ENCODE results near the gene UBD.

Gene UBD

DNA sequence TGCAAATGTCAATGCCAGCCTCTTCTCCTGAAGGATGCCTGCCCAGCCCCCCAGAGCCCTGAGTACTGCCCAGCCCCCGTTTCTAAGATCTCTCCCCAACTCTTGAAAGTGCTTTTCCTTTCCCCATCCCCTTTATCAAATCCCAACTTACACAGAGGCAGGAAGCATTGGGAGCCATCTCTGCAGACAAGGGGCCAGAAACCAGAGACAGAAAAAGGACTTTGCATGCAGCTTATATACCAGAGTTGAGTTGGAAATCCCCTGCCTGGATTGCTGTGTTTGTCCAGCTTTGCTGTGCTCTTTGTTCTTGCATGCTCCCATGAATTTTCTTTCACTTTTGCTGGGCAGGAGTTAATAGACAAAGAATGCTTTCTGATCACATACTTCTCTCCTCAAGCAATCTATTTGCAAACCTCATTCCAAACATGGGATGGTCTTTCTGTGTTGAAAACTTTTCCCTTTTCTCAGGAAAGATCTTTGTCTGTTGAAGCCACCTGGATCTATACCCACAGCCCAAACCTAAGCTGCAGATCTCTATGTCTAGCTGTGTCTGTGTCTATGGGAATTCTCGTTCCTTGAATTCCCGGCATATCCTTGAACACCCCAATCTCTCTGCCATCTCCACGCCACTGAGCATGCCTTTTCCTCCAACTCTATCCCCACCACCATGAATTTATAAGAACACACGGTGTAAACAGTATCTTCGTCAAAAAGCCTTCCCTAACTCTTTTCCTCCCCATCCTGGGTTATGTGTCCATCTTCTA lies at the start of gene UBD:
UBD (minus strand) TSS at position 209 of the 764 bp plus-strand sequence; CDS start at position 178, 31 bp downstream.
- no peaks in the 10 kb centered on the region for H3K79me2 ChIP-seq (ENCODE audit: low read length)
- TF ChIP-seq, protein P1, sequence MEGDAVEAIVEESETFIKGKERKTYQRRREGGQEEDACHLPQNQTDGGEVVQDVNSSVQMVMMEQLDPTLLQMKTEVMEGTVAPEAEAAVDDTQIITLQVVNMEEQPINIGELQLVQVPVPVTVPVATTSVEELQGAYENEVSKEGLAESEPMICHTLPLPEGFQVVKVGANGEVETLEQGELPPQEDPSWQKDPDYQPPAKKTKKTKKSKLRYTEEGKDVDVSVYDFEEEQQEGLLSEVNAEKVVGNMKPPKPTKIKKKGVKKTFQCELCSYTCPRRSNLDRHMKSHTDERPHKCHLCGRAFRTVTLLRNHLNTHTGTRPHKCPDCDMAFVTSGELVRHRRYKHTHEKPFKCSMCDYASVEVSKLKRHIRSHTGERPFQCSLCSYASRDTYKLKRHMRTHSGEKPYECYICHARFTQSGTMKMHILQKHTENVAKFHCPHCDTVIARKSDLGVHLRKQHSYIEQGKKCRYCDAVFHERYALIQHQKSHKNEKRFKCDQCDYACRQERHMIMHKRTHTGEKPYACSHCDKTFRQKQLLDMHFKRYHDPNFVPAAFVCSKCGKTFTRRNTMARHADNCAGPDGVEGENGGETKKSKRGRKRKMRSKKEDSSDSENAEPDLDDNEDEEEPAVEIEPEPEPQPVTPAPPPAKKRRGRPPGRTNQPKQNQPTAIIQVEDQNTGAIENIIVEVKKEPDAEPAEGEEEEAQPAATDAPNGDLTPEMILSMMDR (IDR thresholded peaks at IDR 0.05; ENCODE audit: low read depth, low read length): no peak
- no peak for TF ChIP-seq EZH2phosphoT487 (IDR thresholded peaks at IDR 0.05; ENCODE audit: low read depth)
- no peaks in the 10 kb centered on the region for H3K4me1 ChIP-seq (ENCODE audit: low read length)
- no peak within 1 kb of the TSS for H2AFZ ChIP-seq (ENCODE audit: low read depth, low read length)
- H4K20me1 ChIP-seq (ENCODE audit: insufficient read depth, low read length): no peaks in the 10 kb centered on the region
- no peak within 1 kb of the TSS for H3K9ac ChIP-seq (ENCODE audit: low read length)
- no peaks in the 10 kb centered on the region for H3K27me3 ChIP-seq (ENCODE audit: low read depth, low read length)
- no peak within 1 kb of the TSS for H3K27ac ChIP-seq (ENCODE audit: low read length)
- H3K9me3 ChIP-seq (ENCODE audit: insufficient read depth, low read length): no peaks in the 10 kb centered on the region
- H3K36me3 ChIP-seq (replicated peaks; ENCODE audit: low read depth, low read length): no peaks in the 10 kb centered on the region
- no peak within 1 kb of the TSS for H3K4me3 ChIP-seq (ENCODE audit: low read length)
- H3K4me2 ChIP-seq (ENCODE audit: low read length): no peak within 1 kb of the TSS

DNA sequence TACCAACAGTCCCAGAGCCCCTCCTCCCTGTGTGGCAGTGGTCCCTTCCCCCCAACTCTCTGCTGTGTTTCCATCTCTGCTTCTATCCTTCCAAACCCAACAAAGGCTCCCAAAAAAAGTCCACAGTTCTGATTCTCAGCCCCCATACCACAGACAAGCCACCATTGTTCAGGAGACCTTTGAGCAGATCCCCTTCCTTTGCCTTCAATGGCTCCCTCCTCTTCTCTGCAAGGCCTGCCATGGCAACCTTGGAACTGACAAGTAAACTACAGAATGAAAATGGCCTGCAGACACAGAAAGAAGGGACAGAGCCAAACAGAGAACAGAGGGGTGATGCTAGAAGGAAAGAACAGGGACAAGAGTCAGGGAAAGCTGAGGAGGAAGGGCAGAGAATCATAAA lies 48.6 kb upstream of the UBD start:
- no peaks in the 10 kb centered on the region for H4K20me1 ChIP-seq (ENCODE audit: insufficient read depth, low read length)

DNA sequence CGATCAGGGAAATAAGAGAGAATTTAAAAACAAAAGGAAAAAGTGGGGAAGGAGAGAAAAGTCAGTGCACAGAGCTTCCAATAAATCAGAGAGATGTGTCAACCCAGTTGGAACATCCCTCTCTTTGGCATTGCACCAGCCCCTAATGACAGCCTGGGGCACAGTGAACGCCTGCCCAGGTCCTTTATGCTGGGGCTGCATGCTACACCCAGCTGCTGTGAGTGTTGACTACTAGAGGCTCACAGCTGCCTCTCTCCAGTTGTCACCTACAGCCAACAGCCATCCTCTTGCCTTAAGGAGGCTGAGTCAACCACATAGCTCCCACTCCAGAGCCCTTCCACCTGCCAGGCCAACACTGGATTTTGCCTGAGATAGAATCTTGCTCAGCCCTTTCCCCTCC lies 44.4 kb upstream of the UBD start:
- H3K36me3 ChIP-seq (replicated peaks; ENCODE audit: low read depth, low read length): peaks cover 3% of the 10 kb centered on the region
- H3K79me2 ChIP-seq (ENCODE audit: low read length): no peaks in the 10 kb centered on the region

More for the DNA sequence above, 48.6 kb upstream of the UBD start:
- no peak for TF ChIP-seq EZH2phosphoT487 (IDR thresholded peaks at IDR 0.05; ENCODE audit: low read depth)
- Histone ChIP-seq H3K27me3 (ENCODE audit: low read depth, low read length) (no peaks in the 10 kb centered on the region), H3K4me2 (ENCODE audit: low read length) (no peak overlapping the region), H2AFZ (ENCODE audit: low read depth, low read length) (no peak overlapping the region), H3K9ac (ENCODE audit: low read length) (no peak overlapping the region), H3K4me1 (ENCODE audit: low read length) (no peaks in the 10 kb centered on the region), H3K27ac (ENCODE audit: low read length) (no peak overlapping the region), H3K36me3 (replicated peaks; ENCODE audit: low read depth, low read length) (peaks cover 3% of the 10 kb centered on the region), H3K79me2 (ENCODE audit: low read length) (no peaks in the 10 kb centered on the region), H3K9me3 (ENCODE audit: insufficient read depth, low read length) (no peaks in the 10 kb centered on the region), H3K4me3 (ENCODE audit: low read length) (no peak overlapping the region)

DNA sequence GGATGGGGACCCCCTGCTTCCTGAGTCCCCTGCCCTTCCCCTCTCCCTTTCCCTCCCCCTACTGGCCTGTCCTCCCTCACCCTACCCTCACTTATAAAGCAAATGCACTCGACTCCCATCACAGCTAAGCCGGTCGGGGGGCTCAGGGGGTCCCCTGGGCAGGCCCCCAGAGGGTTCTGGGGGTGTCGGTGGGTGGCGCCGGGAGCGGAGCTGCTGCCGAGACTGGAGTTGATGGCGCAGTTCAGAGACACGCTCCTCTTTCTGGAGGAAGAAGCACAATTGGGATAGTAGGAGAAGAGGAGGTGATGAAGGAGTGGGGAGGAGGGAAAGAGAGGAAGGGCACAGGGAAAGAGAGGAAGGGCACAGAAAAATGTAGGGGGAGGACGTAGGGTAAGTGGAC lies 43.9 kb upstream of the UBD start:
- Histone ChIP-seq H3K4me3 (ENCODE audit: low read length) (no peak overlapping the region), H2AFZ (ENCODE audit: low read depth, low read length) (no peak overlapping the region), H3K27ac (ENCODE audit: low read length) (no peak overlapping the region), H3K27me3 (ENCODE audit: low read depth, low read length) (no peaks in the 10 kb centered on the region), H3K9me3 (ENCODE audit: insufficient read depth, low read length) (no peaks in the 10 kb centered on the region), H3K79me2 (ENCODE audit: low read length) (no peaks in the 10 kb centered on the region), H3K36me3 (replicated peaks; ENCODE audit: low read depth, low read length) (peaks cover 3% of the 10 kb centered on the region), H3K4me2 (ENCODE audit: low read length) (no peak overlapping the region), H4K20me1 (ENCODE audit: insufficient read depth, low read length) (no peaks in the 10 kb centered on the region), H3K9ac (ENCODE audit: low read length) (no peak overlapping the region), H3K4me1 (ENCODE audit: low read length) (no peaks in the 10 kb centered on the region)
- no peak for TF ChIP-seq EZH2phosphoT487 (IDR thresholded peaks at IDR 0.05; ENCODE audit: low read depth)
- TF ChIP-seq, protein P1 (IDR thresholded peaks at IDR 0.05; ENCODE audit: low read depth, low read length): no peak

More for the DNA sequence above, 44.4 kb upstream of the UBD start:
- H3K9ac ChIP-seq (ENCODE audit: low read length): no peak overlapping the region
- no peak overlapping the region for H2AFZ ChIP-seq (ENCODE audit: low read depth, low read length)
- TF ChIP-seq, protein P1 (IDR thresholded peaks at IDR 0.05; ENCODE audit: low read depth, low read length): no peak
- no peak for TF ChIP-seq EZH2phosphoT487 (IDR thresholded peaks at IDR 0.05; ENCODE audit: low read depth)
- no peak overlapping the region for H3K4me2 ChIP-seq (ENCODE audit: low read length)
- no peak overlapping the region for H3K27ac ChIP-seq (ENCODE audit: low read length)
- H3K9me3 ChIP-seq (ENCODE audit: insufficient read depth, low read length): no peaks in the 10 kb centered on the region
- H3K4me1 ChIP-seq (ENCODE audit: low read length): no peaks in the 10 kb centered on the region
- no peaks in the 10 kb centered on the region for H4K20me1 ChIP-seq (ENCODE audit: insufficient read depth, low read length)
- H3K4me3 ChIP-seq (ENCODE audit: low read length): no peak overlapping the region
- H3K27me3 ChIP-seq (ENCODE audit: low read depth, low read length): no peaks in the 10 kb centered on the region
